ENCODE data around the gene ETS1.

Gene ETS1

GRCh38 chr11:128456566-128457268 lies 130.6 kb downstream of the ETS1 start:
- peaks cover 53% of the 10 kb centered on the region for H3K36me3 ChIP-seq (ENCODE audit: insufficient read depth, low read length)
- H3K4me1 ChIP-seq (ENCODE audit: insufficient read depth, low read length) = no peaks in the 10 kb centered on the region

GRCh38 chr11:128455766-128456165 lies 131.6 kb downstream of the ETS1 start:
- no peaks in the 10 kb centered on the region for H3K9me3 ChIP-seq (ENCODE audit: insufficient read depth, low read length, severe bottlenecking)
- no peak overlapping the region for H2AFZ ChIP-seq (ENCODE audit: low read depth, low read length)
- H3K27me3 ChIP-seq (ENCODE audit: insufficient read depth, low read length, poor library complexity) = no peaks in the 10 kb centered on the region
- no peak overlapping the region for H3K4me2 ChIP-seq (ENCODE audit: insufficient read depth, low read length)
- ATAC-seq (ENCODE audit: insufficient read depth, low read depth) (no peak), DNase-seq (no peak)
- H3K27ac ChIP-seq (ENCODE audit: low read length) = no peak overlapping the region
- peaks cover 44% of the 10 kb centered on the region for H3K36me3 ChIP-seq (ENCODE audit: insufficient read depth, low read length)
- no peak for TF ChIP-seq EZH2 (IDR thresholded peaks at IDR 0.05; ENCODE audit: borderline replicate concordance, low read depth, low read length, severe bottlenecking)
- no peak for TF ChIP-seq CTCF (IDR thresholded peaks at IDR 0.05; ENCODE audit: borderline replicate concordance, extremely low read depth, low read length, poor library complexity, severe bottlenecking)
- H3K4me3 ChIP-seq (ENCODE audit: low read depth in 1 of 2, low read length in 2 of 2) = no peak overlapping the region
- H3K79me2 ChIP-seq (ENCODE audit: insufficient read depth, low read length) = no peaks in the 10 kb centered on the region
- no peaks in the 10 kb centered on the region for H3K4me1 ChIP-seq (ENCODE audit: insufficient read depth, low read length)
- no peaks in the 10 kb centered on the region for H4K20me1 ChIP-seq (ENCODE audit: insufficient read depth, low read length)
- no peak overlapping the region for H3K9ac ChIP-seq (ENCODE audit: low read depth, low read length)

More at GRCh38 chr11:128456566-128457268, 130.6 kb downstream of the ETS1 start:
- no peaks in the 10 kb centered on the region for H3K79me2 ChIP-seq (ENCODE audit: insufficient read depth, low read length)
- no peak overlapping the region for H2AFZ ChIP-seq (ENCODE audit: low read depth, low read length)
- TF ChIP-seq EZH2 (IDR thresholded peaks at IDR 0.05; ENCODE audit: borderline replicate concordance, low read depth, low read length, severe bottlenecking) (no peak), CTCF (IDR thresholded peaks at IDR 0.05; ENCODE audit: borderline replicate concordance, extremely low read depth, low read length, poor library complexity, severe bottlenecking) (no peak)
- no peak overlapping the region for H3K9ac ChIP-seq (ENCODE audit: low read depth, low read length)
- H3K27ac ChIP-seq (ENCODE audit: low read length) = no peak overlapping the region
- no peaks in the 10 kb centered on the region for H3K27me3 ChIP-seq (ENCODE audit: insufficient read depth, low read length, poor library complexity)
- DNase-seq (no peak), ATAC-seq (ENCODE audit: insufficient read depth, low read depth) (no peak)
- H4K20me1 ChIP-seq (ENCODE audit: insufficient read depth, low read length) = no peaks in the 10 kb centered on the region
- H3K4me2 ChIP-seq (ENCODE audit: insufficient read depth, low read length) = no peak overlapping the region
- no peak overlapping the region for H3K4me3 ChIP-seq (ENCODE audit: low read depth in 1 of 2, low read length in 2 of 2)
- no peaks in the 10 kb centered on the region for H3K9me3 ChIP-seq (ENCODE audit: insufficient read depth, low read length, severe bottlenecking)

GRCh38 chr11:128453444-128454336 lies 133.7 kb downstream of the ETS1 start:
- Histone ChIP-seq H3K4me2 (ENCODE audit: insufficient read depth, low read length) (no peak overlapping the region), H3K27me3 (ENCODE audit: insufficient read depth, low read length, poor library complexity) (no peaks in the 10 kb centered on the region), H3K9ac (ENCODE audit: low read depth, low read length) (no peak overlapping the region), H2AFZ (ENCODE audit: low read depth, low read length) (no peak overlapping the region), H3K36me3 (ENCODE audit: insufficient read depth, low read length) (peaks cover 26% of the 10 kb centered on the region), H3K4me3 (ENCODE audit: low read depth in 1 of 2, low read length in 2 of 2) (no peak overlapping the region), H4K20me1 (ENCODE audit: insufficient read depth, low read length) (no peaks in the 10 kb centered on the region), H3K79me2 (ENCODE audit: insufficient read depth, low read length) (no peaks in the 10 kb centered on the region), H3K27ac (ENCODE audit: low read length) (no peak overlapping the region), H3K4me1 (ENCODE audit: insufficient read depth, low read length) (no peaks in the 10 kb centered on the region), H3K9me3 (ENCODE audit: insufficient read depth, low read length, severe bottlenecking) (no peaks in the 10 kb centered on the region)
- ATAC-seq (ENCODE audit: insufficient read depth, low read depth) (peak; percentile 17; the same call in 1 of the 3 replicates), DNase-seq (no peak)
- TF ChIP-seq EZH2 (IDR thresholded peaks at IDR 0.05; ENCODE audit: borderline replicate concordance, low read depth, low read length, severe bottlenecking) (no peak), CTCF (IDR thresholded peaks at IDR 0.05; ENCODE audit: borderline replicate concordance, extremely low read depth, low read length, poor library complexity, severe bottlenecking) (no peak)

All from DND-41 (cell line).